ENCODE measurements around the gene HRAS.

GRCh38 chr11:492427-493226, 42.7 kb downstream of the HRAS start:
- TF ChIP-seq CTCF (IDR thresholded peaks at IDR 0.05 in 4 of 5, conservative IDR thresholded peaks at IDR 0.05 in 1 of 5) = no peak
- TF ChIP-seq POLR2A (IDR thresholded peaks at IDR 0.05) = no peak
